A549 (cell line): Measurements from ENCODE around the gene ANKFN1. TPM values are rescaled to one million over a fixed set of nuclear protein-coding genes. Genes with fewer than 3 reads are reported as not detected.

Experiments used
- ATAC-seq, 2 experiments: fragments of 200-7000 bp in 1 of 2; fragments of >200 bp in 1 of 2; cut with Nextera tagmentation in 1 of 2; cut with Tn5 transposase in 1 of 2; 3 replicates each; pipeline versions ENCODE4 v1.8.0 to v1.9.1; 2018 to 2020; ENCODE audit warnings: mild to moderate bottlenecking in 1 of 2, moderate library complexity in 1 of 2
- CTCF ChIA-PET: fragments of 300-600 bp; sonication (Branson Sonifier 250); formaldehyde crosslinking; extraction: SDS; loops from one replicate; lab custom pipeline; 2021; ENCODE audit warnings: antibody characterized with exemption, inconsistent platforms; lab: Yijun Ruan, JAX
- POLR2A ChIA-PET: fragments of 350-600 bp; formaldehyde crosslinking; extraction: SDS; loops from one replicate; lab custom pipeline; 2021; ENCODE audit warnings: antibody characterized with exemption, inconsistent platforms; lab: Yijun Ruan, JAX
- DNase-seq, 2 experiments: peaks; one replicate each; pipeline versions ENCODE4 v3.0.0 to v3.0.0-alpha.2; 2011 to 2016; ENCODE audit warnings: low read depth in 1 of 2, low spot score in 1 of 2
- FAIRE-seq: peaks from 2 replicates; lab custom pipeline; 2011; peaks lifted over from hg19 to GRCh38; lab: Jason Lieb, UNC
- H3K27ac ChIP-seq, 2 experiments: fragments of >200 bp; sonication (Bioruptor Twin); formaldehyde crosslinking; 3 replicates each; pipeline ENCODE4 v1.5.1; 2016 to 2017
- H3K4me1 ChIP-seq: fragments of >200 bp; sonication (Bioruptor Twin); formaldehyde crosslinking; 3 replicates; pipeline ENCODE4 v1.6.1; 2016
- H3K4me2 ChIP-seq: fragments of >200 bp; sonication (Bioruptor Twin); formaldehyde crosslinking; 3 replicates; pipeline ENCODE4 v1.6.1; 2016
- H3K4me3 ChIP-seq: fragments of >200 bp; sonication (Bioruptor Twin); formaldehyde crosslinking; 3 replicates; pipeline ENCODE4 v1.5.1; 2016
- H3K9me3 ChIP-seq: fragments of >200 bp; sonication (Bioruptor Twin); formaldehyde crosslinking; 3 replicates; pipeline ENCODE4 v1.6.1; 2016
- HOXA7 ChIP-seq: fragments of 250-450 bp; sonication (Bioruptor Pico); IDR thresholded peaks from 2 replicates; pipeline ENCODE4 v1.5.0; 2020; ENCODE audit warnings: mild to moderate bottlenecking, moderate library complexity
- MAFK ChIP-seq: fragments of 450-650 bp; IDR thresholded peaks from 2 replicates; pipeline ENCODE4 v1.6.1; 2014; ENCODE audit not compliant: partially characterized antibody
- NFE2L2 ChIP-seq: fragments of 150-350 bp; conservative IDR thresholded peaks from 2 replicates; pipeline ENCODE4 v1.6.1; 2014; ENCODE audit warnings: low read length
- RARB ChIP-seq: fragments of 250-450 bp; sonication (Bioruptor Pico); IDR thresholded peaks from 2 replicates; pipeline ENCODE4 v1.8.0; 2021; ENCODE audit warnings: mild to moderate bottlenecking, moderate library complexity
- TP53 ChIP-seq: fragments of 250-450 bp; sonication (Bioruptor Pico); IDR thresholded peaks from 2 replicates; pipeline ENCODE4 v1.5.0; 2021; ENCODE audit warnings: mild to moderate bottlenecking, moderate library complexity
- ZNF302 ChIP-seq: fragments of 250-450 bp; sonication (Bioruptor Pico); IDR thresholded peaks from 2 replicates; pipeline ENCODE4 v1.9.0; 2021; ENCODE audit warnings: inconsistent platforms, mild to moderate bottlenecking, moderate library complexity
- WGBS: methylation state at CpG from one replicate; pipeline ENCODE4 v1.1.6; 2017; ENCODE audit errors: missing lambda C conversion rate; 5-methylcytosine and 5-hydroxymethylcytosine counted together
- polyA plus RNA-seq, 4 experiments: library from polyadenylated mRNA; depleted of rRNA in 3 of 4; stranded (reverse); fragments of >200 nt; fragmentation: RNase III in 1 of 4; extraction: RNeasy Plus Mini Kit Qiagen cat#74134 plus additional on column Dnase treatment in 1 of 4; gene quantifications; 2 replicates in 3 of 4; 3 replicates in 1 of 4; pipeline ENCODE4 v1.2.3, GENCODE V29; 2011 to 2017
- small RNA-seq, 6 experiments: library from RNA; depleted of rRNA; stranded (forward); fragments of <200 nt; gene quantifications; one replicate each; pipeline ENCODE3, GENCODE V24; 2012
- TF ChIP-seq, protein P1 (sequence below): IDR thresholded peaks from 2 replicates; pipeline ENCODE4 v1.6.1; 2012

The ANKFN1 gene
- polyA plus RNA-seq, 2 of the 4 experiments (the other 2 are of a cell fraction): 0.37 TPM; not detected in 1

GRCh38 chr17:56558088-56558487 lies 404.8 kb downstream of the ANKFN1 start:
- H3K9me3 ChIP-seq: no peaks in the 10 kb centered on the region; the same call in 2 of the 3 replicates
- FAIRE-seq (no peak), ATAC-seq (no peak), DNase-seq (no peak)
- no peaks in the 10 kb centered on the region for H3K4me1 ChIP-seq
- ChIA-PET POLR2A (no interaction called here), CTCF (interaction anchor here (0.8 to 1.5 kb wide), 2 partner anchors 35 to 85 kb away, joined by 3 read pairs; partner anchors contain the start of gene NOG)
- H3K4me3 ChIP-seq: no peak overlapping the region
- H3K27ac ChIP-seq: no peak overlapping the region
- 36% methylated on average over 7 of the region's 7 CpGs for WGBS
- no peak overlapping the region for H3K4me2 ChIP-seq
- TF ChIP-seq MAFK (no peak), TP53 (CRISPR knock-in tag) (no peak), ZNF302 (CRISPR knock-in tag) (no peak), RARB (no peak), HOXA7 (no peak), NFE2L2 (no peak)
- TF ChIP-seq, protein P1, sequence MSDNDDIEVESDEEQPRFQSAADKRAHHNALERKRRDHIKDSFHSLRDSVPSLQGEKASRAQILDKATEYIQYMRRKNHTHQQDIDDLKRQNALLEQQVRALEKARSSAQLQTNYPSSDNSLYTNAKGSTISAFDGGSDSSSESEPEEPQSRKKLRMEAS: no peak

Small RNAs within 50 kb of the gene (small RNA-seq; reads per million reads assigned to genes)
- 0 reads per million in 6 experiments for gene AC006600.1
